GM12878 (cell line): ENCODE results near the gene LAMB4. TPM values are rescaled to one million over a fixed set of nuclear protein-coding genes. Genes with fewer than 3 reads are reported as not detected.

Experiments
- ATAC-seq: fragments of 200-7000 bp; cut with Tn5 transposase; 3 replicates; pipeline ENCODE4 v1.9.1; 2020; ENCODE audit warnings: mild to moderate bottlenecking, moderate library complexity
- BruUV-seq: library from RNA; stranded (reverse); fragments of 400-500 nt; replicated peaks from 2 replicates; lab custom pipeline; 2021; lab: Mats Ljungman, UMichigan
- CTCF ChIA-PET: fragments of 300-600 bp; sonication (Branson Sonifier 250); formaldehyde crosslinking; extraction: SDS; loops from one replicate; lab custom pipeline; 2021; ENCODE audit warnings: inconsistent platforms; lab: Yijun Ruan, JAX
- POLR2A ChIA-PET: fragments of 350-600 bp; formaldehyde crosslinking; extraction: SDS; loops from one replicate; lab custom pipeline; 2021; ENCODE audit warnings: inconsistent platforms; lab: Charles Lee
- RAD21 ChIA-PET: fragments of 300-600 bp; sonication (Branson Sonifier 250); formaldehyde crosslinking; loops from one replicate; lab custom pipeline; 2023; ENCODE audit warnings: antibody characterized with exemption; ENCODE audit not compliant: unreplicated experiment; lab: Charles Lee
- SMC1A ChIA-PET: fragments of 300-600 bp; sonication (Branson Sonifier 250); formaldehyde crosslinking; loops from one replicate; lab custom pipeline; 2023; ENCODE audit not compliant: unreplicated experiment, uncharacterized antibody; lab: Charles Lee
- DNase-seq: peaks from one replicate; pipeline ENCODE4 v3.0.0-alpha.2; 2011; ENCODE audit warnings: low read depth, low spot score
- FAIRE-seq: peaks from 3 replicates; lab custom pipeline; 2011; peaks lifted over from hg19 to GRCh38; lab: Jason Lieb, UNC
- H2AFZ ChIP-seq: 2 replicates; pipeline ENCODE4 v1.6.0; 2011; ENCODE audit warnings: low read depth, low read length, control low read depth; ENCODE audit not compliant: control insufficient read depth
- H3K27ac ChIP-seq: 2 replicates; pipeline ENCODE4 v1.5.1; 2011; ENCODE audit warnings: control low read depth; ENCODE audit not compliant: control insufficient read depth, insufficient read depth
- H3K27me3 ChIP-seq, 2 experiments: replicated peaks in 1 of 2; 2 replicates each; pipeline versions ENCODE4 v1.6.0 to v1.6.1; 2011; ENCODE audit warnings: low read length in 1 of 2; ENCODE audit not compliant: control insufficient read depth in 2 of 2, insufficient read depth in 2 of 2
- H3K36me3 ChIP-seq, 2 experiments: 2 replicates each; pipeline ENCODE4 v1.5.1; 2011; ENCODE audit warnings: low read length in 1 of 2; ENCODE audit not compliant: control insufficient read depth in 2 of 2, insufficient read depth in 2 of 2
- H3K4me1 ChIP-seq: 2 replicates; pipeline ENCODE4 v1.6.1; 2011; ENCODE audit warnings: mild to moderate bottlenecking, low read length, moderate library complexity, mixed read lengths; ENCODE audit not compliant: control insufficient read depth, insufficient read depth
- H3K4me2 ChIP-seq: 2 replicates; pipeline ENCODE4 v1.6.0; 2011; ENCODE audit warnings: control low read depth; ENCODE audit not compliant: control insufficient read depth, insufficient read depth
- H3K4me3 ChIP-seq: fragments of 200-600 bp; sonication (generic); 2 replicates; pipeline ENCODE4 v1.5.1; 2016
- H3K79me2 ChIP-seq: 2 replicates; pipeline ENCODE4 v1.6.0; 2011; ENCODE audit warnings: low read length; ENCODE audit not compliant: control insufficient read depth, insufficient read depth
- H3K9ac ChIP-seq: 2 replicates; pipeline ENCODE4 v1.8.0; 2011; ENCODE audit warnings: low read length, control low read depth, mixed read lengths; ENCODE audit not compliant: control insufficient read depth, insufficient read depth
- H3K9me3 ChIP-seq: replicated peaks from 3 replicates; pipeline ENCODE4 v1.5.1; 2011; ENCODE audit warnings: mild to moderate bottlenecking, low read length; ENCODE audit not compliant: control insufficient read depth, insufficient read depth
- H4K20me1 ChIP-seq: 2 replicates; pipeline ENCODE4 v1.6.0; 2011; ENCODE audit not compliant: control insufficient read depth, insufficient read depth
- BACH1 ChIP-seq: fragments of 450-650 bp; IDR thresholded peaks from 2 replicates; pipeline ENCODE4 v1.6.1; 2017; ENCODE audit warnings: mild to moderate bottlenecking, borderline replicate concordance
- BCL11A ChIP-seq: IDR thresholded peaks from 2 replicates; pipeline ENCODE4 v1.6.1; 2011; ENCODE audit warnings: low read depth, low read length
- BCLAF1 ChIP-seq: fragments of 450-650 bp; IDR thresholded peaks from 2 replicates; pipeline ENCODE4 v1.6.1; 2017; ENCODE audit warnings: antibody characterized with exemption, mild to moderate bottlenecking, moderate library complexity
- CHD1 ChIP-seq: IDR thresholded peaks from 2 replicates; pipeline ENCODE4 v1.6.1; 2012; ENCODE audit warnings: low read depth, low read length, improper control_type of control experiment
- EED ChIP-seq: sonication (generic); IDR thresholded peaks from 2 replicates; pipeline ENCODE4 v1.6.1; 2016; ENCODE audit warnings: antibody characterized with exemption, low read depth
- POLR2AphosphoS2 ChIP-seq: IDR thresholded peaks from 2 replicates; pipeline ENCODE4 v1.6.1; 2011; ENCODE audit warnings: low read depth, mild to moderate bottlenecking, low read length, improper control_type of control experiment, moderate library complexity
- RB1 ChIP-seq: fragments of 450-650 bp; formaldehyde crosslinking; IDR thresholded peaks from 2 replicates; pipeline ENCODE4 v1.6.1; 2017; ENCODE audit warnings: mild to moderate bottlenecking, borderline replicate concordance
- SMAD1 ChIP-seq: fragments of 450-650 bp; IDR thresholded peaks from 2 replicates; pipeline ENCODE4 v1.6.1; 2018; ENCODE audit warnings: mild to moderate bottlenecking, low read depth; ENCODE audit not compliant: partially characterized antibody
- SMARCA5 ChIP-seq: fragments of 450-650 bp; IDR thresholded peaks from 2 replicates; pipeline ENCODE4 v1.6.1; 2017; ENCODE audit warnings: mild to moderate bottlenecking
- TCF3 ChIP-seq: IDR thresholded peaks from 2 replicates; pipeline ENCODE4 v1.6.1; 2012; ENCODE audit warnings: low read depth, mild to moderate bottlenecking, low read length, borderline replicate concordance; ENCODE audit not compliant: insufficient read depth
- ZNF622 ChIP-seq: fragments of 450-650 bp; IDR thresholded peaks from 2 replicates; pipeline ENCODE4 v1.6.1; 2017; ENCODE audit warnings: mild to moderate bottlenecking, inconsistent platforms
- WGBS: methylation state at CpG from one replicate; pipeline ENCODE4 v1.1.6; 2016; ENCODE audit warnings: low lambda C conversion rate; ENCODE audit not compliant: insufficient replicate concordance, insufficient coverage; ENCODE audit errors: missing lambda C conversion rate; 5-methylcytosine and 5-hydroxymethylcytosine counted together
- in situ Hi-C: fragments of 300-500 bp; cut with MboI; formaldehyde crosslinking; loops from 9 replicates; pipeline ENCODE4 v1.14.3; 2018; ENCODE audit warnings: mixed read lengths
- intact Hi-C: fragments of 100-400 bp; cut with micrococcal nuclease; formaldehyde crosslinking; loops from one replicate; pipeline ENCODE4 v1.14.2; 2022; ENCODE audit not compliant: unreplicated experiment
- polyA plus RNA-seq, 11 experiments: library from polyadenylated mRNA; depleted of rRNA in 4 of 11; unstranded in 6 of 11; stranded (reverse) in 5 of 11; fragments of >200 nt; fragmentation: Nextera tagmentation in 4 of 11; fragmentation: Illumina TruSeq in 1 of 11; extraction: Ambion mirVana in 4 of 11; extraction: Trizol in 1 of 11; gene quantifications; 1 replicate in 1 of 11; 2 replicates in 10 of 11; pipeline versions ENCODE4 v1.2.1 to v1.2.3, GENCODE V29; 2011 to 2016; ENCODE audit warnings: inconsistent platforms in 2 of 11, missing spikeins in 2 of 11, low read depth in 1 of 11
- total RNA-seq, 4 experiments: library from RNA; depleted of rRNA in 3 of 4; stranded (reverse); fragments of >200 nt in 3 of 4; fragmentation: Illumina TruSeq in 1 of 4; extraction: Trizol in 1 of 4; gene quantifications; 2 replicates each; pipeline versions ENCODE4 v1.2.1 to v1.2.3, GENCODE V29; 2013 to 2021

LAMB4 gene
- total and polyA plus RNA-seq, 10 of the 15 experiments (the other 5 are each of a cell fraction or from before 2014, with no cell fraction given) = 0.04 to 0.06 TPM; not detected in 8

DNA sequence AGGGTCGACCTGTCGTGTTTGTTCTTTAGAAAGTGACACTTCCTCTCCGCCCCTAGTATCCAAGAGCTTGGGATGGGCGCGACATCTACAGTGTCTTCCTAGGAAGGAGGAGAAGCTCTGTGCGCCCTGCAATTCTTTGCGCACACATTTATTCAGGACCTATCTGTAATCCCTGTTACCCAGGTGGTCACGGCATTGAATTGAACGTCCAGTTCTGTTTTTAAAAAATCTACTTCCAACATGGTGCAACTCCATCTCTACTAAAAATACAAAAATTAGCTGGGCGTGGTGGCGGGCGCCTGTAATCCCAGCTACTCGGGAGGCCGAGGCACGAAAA is 126.6 kb downstream of the LAMB4 start:
- H3K4me3 ChIP-seq = no peak overlapping the region
- no TSS peak for BruUV-seq
- no peaks in the 10 kb centered on the region; the same call in 1 of the 2 replicates for H4K20me1 ChIP-seq
- H3K27ac ChIP-seq = no peak overlapping the region
- no peak overlapping the region for H3K4me2 ChIP-seq
- no peaks in the 10 kb centered on the region for H3K36me3 ChIP-seq
- SMC1A ChIA-PET = interaction anchor here (1.6 kb wide), 1 partner anchor 10 kb away, joined by 4 read pairs; no protein-coding TSS in a partner anchor
- no peaks in the 10 kb centered on the region for H3K4me1 ChIP-seq
- intact Hi-C loops (no loop called here), in situ Hi-C loops (no loop called here)
- H3K79me2 ChIP-seq = no peaks in the 10 kb centered on the region
- H3K9me3 ChIP-seq = no peaks in the 10 kb centered on the region
- POLR2A ChIA-PET = no interaction called here
- 76% methylated on average over 15 of the region's 15 CpGs for WGBS
- CTCF ChIA-PET = interaction anchor here (1.4 kb wide), 1 partner anchor 11 kb away, joined by 3 read pairs; no protein-coding TSS in a partner anchor
- ATAC-seq (no peak), DNase-seq (no peak)
- no peak overlapping the region for H2AFZ ChIP-seq
- peaks cover 14 to 22% of the 10 kb centered on the region in 2 experiments for H3K27me3 ChIP-seq
- RAD21 ChIA-PET = no interaction called here
- no peak overlapping the region for H3K9ac ChIP-seq
- TF ChIP-seq RB1 = no peak
- TF ChIP-seq EED = no peak
- no peak for TF ChIP-seq BACH1
- TF ChIP-seq BCL11A = no peak
- no peak for TF ChIP-seq POLR2AphosphoS2
- no peak for TF ChIP-seq BCLAF1
- no peak for TF ChIP-seq CHD1
- TF ChIP-seq SMAD1 = no peak
- TF ChIP-seq TCF3 = no peak
- no peak for TF ChIP-seq ZNF622
- no peak for TF ChIP-seq SMARCA5
- TF ChIP-seq, all 136 proteins: peak for 0
- no peak for FAIRE-seq
